Activated CD8-positive, alpha-beta memory T cell treated with anti-CD3 and anti-CD28 coated beads, Interleukin-2, amount 10 ng/mL, durations not matched to agents 7 days and 5 days (primary cell): ENCODE measurements around the gene FRAS1. TPM values are rescaled to one million over a fixed set of nuclear protein-coding genes. Genes with fewer than 3 reads are reported as not detected.
A peak's percentile ranks its signal among the peaks of the same experiment; 100 is the strongest.
"Not testable (repeated sequence)": the region's sequence is repeated elsewhere in the genome, so short reads cannot be mapped to it uniquely, and the experiment has no call there.

Experiments used
- ATAC-seq: fragments of 150-1000 bp; cut with Tn5 transposase; one replicate; pipeline ENCODE4 v1.10.0; 2021; ENCODE audit warnings: moderate library complexity
- CTCF ChIA-PET: fragments of 350-600 bp; sonication (Branson Sonifier 250); formaldehyde crosslinking; loops from one replicate; lab custom pipeline; 2021; ENCODE audit warnings: antibody characterized with exemption; lab: Charles Lee
- DNase-seq: peaks from one replicate; pipeline ENCODE4 v3.0.0-alpha.2; 2020
- H3K27ac Mint-ChIP-seq: one replicate; pipeline ENCODE4 v1.8.0; 2021; ENCODE audit warnings: mild to moderate bottlenecking, mixed read lengths
- H3K27me3 Mint-ChIP-seq: one replicate; pipeline ENCODE4 v1.8.0; 2021; ENCODE audit warnings: mixed read lengths
- H3K36me3 Mint-ChIP-seq: one replicate; pipeline ENCODE4 v1.8.0; 2021; ENCODE audit warnings: mild to moderate bottlenecking, mixed read lengths
- H3K4me1 Mint-ChIP-seq: one replicate; pipeline ENCODE4 v1.8.0; 2021; ENCODE audit warnings: mixed read lengths
- H3K4me3 Mint-ChIP-seq: one replicate; pipeline ENCODE4 v1.8.0; 2021; ENCODE audit warnings: mild to moderate bottlenecking, moderate library complexity, mixed read lengths
- H3K9me3 Mint-ChIP-seq: one replicate; pipeline ENCODE4 v1.8.0; 2022; ENCODE audit warnings: low read depth, mixed read lengths
- total RNA-seq, 2 experiments: library from RNA; stranded (reverse); gene quantifications; one replicate each; pipeline ENCODE4 v1.2.3, GENCODE V29; 2021

The FRAS1 gene
- total RNA-seq, 2 experiments from 2014 or later = 0.05 TPM; not detected in 1

DNA sequence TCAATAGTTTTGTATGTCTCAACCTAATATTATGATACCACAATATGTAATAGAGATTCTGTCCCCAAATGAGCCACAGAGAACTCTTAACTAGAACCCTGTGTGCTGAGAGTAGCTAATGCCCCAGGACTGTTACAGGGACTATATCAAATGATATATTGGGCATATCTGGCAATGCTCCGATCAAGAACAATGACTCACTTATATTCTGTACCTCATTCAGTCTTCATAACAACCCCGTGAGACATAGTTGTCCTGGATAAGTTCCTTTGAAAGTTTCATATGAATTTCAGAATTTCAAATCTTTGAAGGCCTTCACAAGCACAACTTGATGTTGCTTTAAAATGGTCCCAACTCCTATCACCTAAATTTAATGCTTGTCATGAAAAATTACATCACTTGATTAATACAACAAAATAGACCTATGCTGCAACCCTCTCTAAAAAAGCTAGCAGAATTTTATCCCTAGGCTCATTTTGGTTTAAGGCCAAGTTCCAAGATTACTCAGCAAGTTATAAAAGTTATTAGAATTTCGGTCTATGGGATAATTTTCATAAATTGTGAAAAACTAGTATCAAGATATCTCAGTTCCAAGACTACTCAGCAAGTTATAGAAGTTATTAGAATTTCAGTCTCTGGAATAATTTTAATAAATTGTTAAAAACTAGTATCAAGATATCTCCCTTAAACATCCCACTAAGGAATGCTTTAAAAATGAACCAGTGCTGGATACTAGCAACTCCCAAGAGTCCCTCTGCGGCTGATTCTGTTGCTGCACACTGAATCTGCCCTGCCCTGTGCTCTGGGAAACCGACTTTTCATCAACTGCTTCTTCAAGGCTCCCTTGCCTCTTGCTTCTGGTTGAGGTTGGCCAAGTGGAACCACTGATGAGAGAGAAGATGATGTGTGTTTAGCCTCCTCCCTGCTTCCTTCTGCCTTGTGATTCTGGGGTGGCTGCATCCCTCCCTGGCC is 488.4 kb downstream of the FRAS1 start:
- H3K9me3 Mint-ChIP-seq = no peaks in the 10 kb centered on the region
- CTCF ChIA-PET = no interaction called here
- H3K27ac Mint-ChIP-seq = no peak overlapping the region
- H3K36me3 Mint-ChIP-seq = no peaks in the 10 kb centered on the region
- H3K4me3 Mint-ChIP-seq = no peak overlapping the region
- peaks cover 43% of the 10 kb centered on the region for H3K27me3 Mint-ChIP-seq
- H3K4me1 Mint-ChIP-seq = no peaks in the 10 kb centered on the region
- DNase-seq (no peak), ATAC-seq (no peak)

DNA sequence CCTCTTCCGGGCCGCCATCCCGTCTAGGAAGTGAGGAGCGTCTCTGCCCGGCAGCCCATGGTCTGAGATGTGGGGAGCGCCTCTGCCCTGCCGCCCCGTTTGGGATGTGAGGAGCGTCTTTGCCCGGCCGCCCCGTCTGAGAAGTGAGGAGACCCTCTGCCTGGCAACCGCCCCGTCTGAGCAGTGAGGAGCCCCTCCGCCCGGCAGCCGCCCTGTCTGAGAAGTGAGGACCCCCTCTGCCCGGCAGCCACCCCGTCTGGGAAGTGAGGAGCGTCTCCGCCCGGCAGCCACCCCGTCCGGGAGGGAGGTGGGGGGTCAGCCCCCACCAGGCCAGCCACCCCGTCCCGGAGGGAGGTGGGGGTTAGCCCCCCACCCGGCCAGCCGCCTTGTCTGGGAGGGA is 490.8 kb downstream of the FRAS1 start:
- H3K9me3 Mint-ChIP-seq = not testable (repeated sequence)

GRCh38 chr4:78548889-78549288 is 491.8 kb downstream of the FRAS1 start:
- H3K4me3 Mint-ChIP-seq, CTCF ChIA-PET, H3K36me3 Mint-ChIP-seq, H3K27ac Mint-ChIP-seq, ATAC-seq, H3K9me3 Mint-ChIP-seq, DNase-seq: not testable (repeated sequence)
- Mint-ChIP-seq H3K27me3 (peaks cover 52% of the 10 kb centered on the region), H3K4me1 (peaks cover 11% of the 10 kb centered on the region)

More for the DNA sequence above, 490.8 kb downstream of the FRAS1 start:
- ATAC-seq, H3K36me3 Mint-ChIP-seq, H3K27ac Mint-ChIP-seq, CTCF ChIA-PET, H3K4me3 Mint-ChIP-seq, DNase-seq: not testable (repeated sequence)
- Mint-ChIP-seq H3K27me3 (peaks cover 52% of the 10 kb centered on the region), H3K4me1 (peaks cover 11% of the 10 kb centered on the region)

DNA sequence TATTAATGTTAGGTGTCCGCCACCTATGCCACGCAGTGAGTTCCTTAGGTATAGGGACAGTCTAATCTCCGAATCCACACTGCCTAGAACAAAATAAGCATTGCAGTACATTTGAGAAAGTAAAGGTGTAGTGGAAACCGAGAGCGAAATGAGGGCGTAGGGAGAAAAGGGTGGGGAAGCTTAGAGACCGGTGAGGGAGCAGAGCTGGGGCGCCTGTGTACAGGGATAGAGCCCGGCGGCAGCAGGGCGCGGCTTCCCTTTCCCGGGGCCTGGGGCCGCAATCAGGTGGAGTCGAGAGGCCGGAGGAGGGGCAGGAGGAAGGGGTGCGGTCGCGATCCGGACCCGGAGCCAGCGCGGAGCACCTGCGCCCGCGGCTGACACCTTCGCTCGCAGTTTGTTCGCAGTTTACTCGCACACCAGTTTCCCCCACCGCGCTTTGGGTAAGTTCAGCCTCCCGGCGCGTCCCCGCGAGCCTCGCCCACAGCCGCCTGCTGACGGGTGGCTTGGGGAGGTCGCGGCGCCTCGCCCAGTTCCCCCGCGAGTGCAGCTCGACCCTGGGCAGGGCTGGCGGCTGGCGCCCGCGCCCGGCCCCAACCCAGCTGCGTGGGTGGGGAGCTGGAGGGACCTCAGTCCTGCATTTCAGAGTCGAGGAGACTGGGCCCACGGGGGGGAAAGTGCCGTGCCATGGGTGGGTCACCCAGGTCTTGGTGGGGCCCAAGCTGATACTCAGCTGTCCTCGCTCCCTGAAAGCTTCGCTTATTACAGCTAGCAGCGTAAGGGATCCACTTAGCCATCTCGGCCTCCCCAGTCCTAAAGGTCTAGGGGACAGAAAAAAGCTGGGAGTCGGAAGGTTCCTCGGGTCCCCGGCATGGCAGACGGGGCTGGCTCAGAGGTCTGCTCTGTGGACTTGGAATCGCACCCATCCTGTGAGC is 494.6 kb downstream of the FRAS1 start, which contains the start of gene ANXA3:
Gene ANXA3, plus strand, starts transcription at position 351 of the 932 bp plus-strand sequence. CDS start 2,704 bp downstream, outside the sequence.
- CTCF ChIA-PET = no interaction called here

GRCh38 chr4:78552389-78553042 is 495.4 kb downstream of the FRAS1 start:
- ATAC-seq = no peak
- Mint-ChIP-seq H3K36me3 (no peaks in the 10 kb centered on the region), H3K4me1 (peaks cover 11% of the 10 kb centered on the region), H3K4me3 (no peak overlapping the region), H3K9me3 (no peaks in the 10 kb centered on the region), H3K27ac (no peak overlapping the region), H3K27me3 (peaks cover 59% of the 10 kb centered on the region)
- no peak for DNase-seq
- CTCF ChIA-PET = no interaction called here

More for the DNA sequence above, 494.6 kb downstream of the FRAS1 start, which contains the start of gene ANXA3:
- H3K4me1 Mint-ChIP-seq = peaks cover 11% of the 10 kb centered on the region
- H3K9me3 Mint-ChIP-seq = no peaks in the 10 kb centered on the region
- ATAC-seq (peak; percentile 45), DNase-seq (no peak)
- H3K27me3 Mint-ChIP-seq = peaks cover 55% of the 10 kb centered on the region
- H3K36me3 Mint-ChIP-seq = no peaks in the 10 kb centered on the region
- no peak within 1 kb of the TSS for H3K27ac Mint-ChIP-seq
- H3K4me3 Mint-ChIP-seq = peak within 1 kb of the TSS; percentile 40

- Mint-ChIP-seq H3K4me1 (peaks cover 11% of the 10 kb centered on the region), H3K4me3 (no peak overlapping the region), H3K36me3 (no peaks in the 10 kb centered on the region), H3K27ac (no peak overlapping the region), H3K27me3 (peaks cover 62% of the 10 kb centered on the region), H3K9me3 (no peaks in the 10 kb centered on the region)
- CTCF ChIA-PET = no interaction called here
- DNase-seq (no peak), ATAC-seq (no peak)
Observed at GRCh38 chr4:78553043-78553396, 495.9 kb downstream of the FRAS1 start.

DNA sequence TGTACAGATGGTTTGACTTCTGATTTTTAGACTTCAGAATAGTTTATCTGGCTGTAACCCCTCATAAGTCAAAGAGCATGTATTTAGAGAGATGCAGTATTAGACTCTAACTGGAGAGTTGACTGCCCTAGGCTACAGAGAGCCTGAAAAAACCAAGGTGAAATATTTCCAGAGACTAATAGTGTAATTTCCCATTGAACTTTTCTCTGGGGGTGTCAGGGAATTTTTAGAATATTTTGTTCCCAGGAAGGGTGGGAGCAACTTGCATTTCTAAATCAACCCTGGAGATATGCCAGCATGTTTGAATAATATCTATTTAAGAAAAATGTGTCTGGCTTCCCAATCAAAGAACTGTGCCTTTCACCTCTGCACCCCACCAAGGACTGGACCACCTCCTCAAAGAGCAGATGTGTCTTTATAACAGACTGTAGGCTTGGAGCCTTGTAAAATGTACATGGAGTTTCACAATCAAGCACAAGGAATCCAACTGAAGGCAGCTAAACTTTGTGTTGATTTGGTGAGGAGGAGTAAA is 496.5 kb downstream of the FRAS1 start:
- Mint-ChIP-seq H3K27ac (no peak overlapping the region), H3K27me3 (peaks cover 65% of the 10 kb centered on the region), H3K4me1 (peaks cover 11% of the 10 kb centered on the region), H3K9me3 (no peaks in the 10 kb centered on the region), H3K36me3 (no peaks in the 10 kb centered on the region), H3K4me3 (no peak overlapping the region)
- ATAC-seq = no peak
- no peak for DNase-seq
- CTCF ChIA-PET = no interaction called here

GRCh38 chr4:78556665-78557064 is 499.5 kb downstream of the FRAS1 start:
- Mint-ChIP-seq H3K27ac (no peak overlapping the region), H3K9me3 (no peaks in the 10 kb centered on the region), H3K27me3 (peaks cover 55% of the 10 kb centered on the region), H3K4me3 (no peak overlapping the region), H3K4me1 (peaks cover 7% of the 10 kb centered on the region), H3K36me3 (no peaks in the 10 kb centered on the region)
- ATAC-seq = no peak
- no peak for DNase-seq
- CTCF ChIA-PET = no interaction called here

DNA sequence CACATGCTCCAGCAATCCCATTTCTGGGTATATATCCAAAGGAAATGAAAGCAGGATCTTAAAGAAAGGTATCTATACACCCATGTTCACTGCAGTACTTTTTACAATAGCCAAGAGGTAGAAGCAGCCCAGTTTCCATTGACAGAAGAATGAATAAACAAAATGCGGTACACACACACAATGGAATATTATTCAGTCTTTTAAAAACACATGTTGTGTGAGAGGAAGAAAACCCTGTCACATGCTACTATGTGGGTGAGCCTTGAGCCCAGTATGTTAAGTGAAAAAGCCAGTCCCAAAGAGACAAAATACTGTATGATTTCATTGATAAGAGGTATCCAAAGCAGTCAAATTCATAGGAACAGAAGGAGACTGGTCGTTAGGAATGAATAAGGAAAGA is 500.7 kb downstream of the FRAS1 start:
- no peaks in the 10 kb centered on the region for H3K36me3 Mint-ChIP-seq
- H3K9me3 Mint-ChIP-seq = no peaks in the 10 kb centered on the region
- no peaks in the 10 kb centered on the region for H3K4me1 Mint-ChIP-seq
- H3K27me3 Mint-ChIP-seq = peaks cover 56% of the 10 kb centered on the region
- no peak overlapping the region for H3K4me3 Mint-ChIP-seq
- CTCF ChIA-PET = no interaction called here
- no peak for ATAC-seq
- H3K27ac Mint-ChIP-seq = no peak overlapping the region
- no peak for DNase-seq

DNA sequence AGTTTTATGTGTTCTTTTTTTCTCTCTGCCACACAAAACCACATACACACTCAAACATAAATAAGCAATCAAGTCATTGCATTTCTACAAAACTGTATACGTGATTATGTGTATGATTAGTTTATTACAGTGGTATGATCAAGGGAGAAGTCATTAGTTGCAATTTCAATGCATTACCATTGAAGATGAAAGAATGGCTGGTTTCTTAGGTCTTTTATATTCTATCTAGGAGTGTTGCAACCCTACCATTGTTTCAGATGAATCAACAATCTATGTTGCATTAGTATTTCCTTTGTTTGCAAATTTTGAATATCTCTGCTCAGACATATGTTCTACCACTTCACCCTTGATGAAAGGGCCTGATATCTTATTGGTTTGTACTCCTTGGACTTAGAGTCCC is 501.3 kb downstream of the FRAS1 start:
- Mint-ChIP-seq H3K36me3 (no peaks in the 10 kb centered on the region), H3K4me3 (no peak overlapping the region), H3K9me3 (no peaks in the 10 kb centered on the region), H3K27ac (no peak overlapping the region), H3K4me1 (no peaks in the 10 kb centered on the region), H3K27me3 (peaks cover 54% of the 10 kb centered on the region)
- DNase-seq = no peak
- ATAC-seq = no peak
- CTCF ChIA-PET = no interaction called here

DNA sequence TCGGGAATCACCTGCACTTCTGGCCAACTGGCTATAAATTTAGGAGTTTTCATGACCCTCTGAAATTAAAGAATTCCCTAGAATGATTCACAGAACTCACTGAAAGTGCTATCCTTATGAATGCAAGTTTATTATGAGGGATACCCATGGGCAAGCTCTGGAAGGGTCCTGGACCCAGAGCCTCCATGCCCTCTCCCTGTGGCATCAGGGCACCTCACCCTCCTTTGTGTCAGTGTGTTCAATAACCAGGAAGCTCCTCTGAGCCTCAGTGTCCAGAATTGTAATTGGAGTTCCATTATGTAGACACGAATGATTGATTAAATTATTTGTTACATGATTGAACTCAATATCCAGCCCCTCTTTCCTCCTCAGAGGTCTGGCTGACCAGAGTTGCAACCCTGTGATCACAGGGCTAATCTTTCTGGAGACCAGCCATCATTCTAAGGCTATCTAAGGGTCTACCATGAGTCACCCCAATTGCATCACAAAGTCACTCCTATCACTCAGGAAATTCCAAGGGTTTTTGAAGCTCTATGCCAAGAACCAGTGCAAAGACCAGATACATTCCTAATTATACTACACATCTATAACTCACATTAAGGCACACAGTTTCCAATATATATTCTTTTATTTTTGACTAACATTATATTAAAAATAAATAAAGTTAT is 503.3 kb downstream of the FRAS1 start:
- Mint-ChIP-seq H3K9me3 (no peaks in the 10 kb centered on the region), H3K27ac (no peak overlapping the region), H3K36me3 (no peaks in the 10 kb centered on the region), H3K27me3 (peaks cover 40% of the 10 kb centered on the region), H3K4me3 (no peak overlapping the region), H3K4me1 (no peaks in the 10 kb centered on the region)
- no peak for ATAC-seq
- no peak for DNase-seq
- CTCF ChIA-PET = no interaction called here

DNA sequence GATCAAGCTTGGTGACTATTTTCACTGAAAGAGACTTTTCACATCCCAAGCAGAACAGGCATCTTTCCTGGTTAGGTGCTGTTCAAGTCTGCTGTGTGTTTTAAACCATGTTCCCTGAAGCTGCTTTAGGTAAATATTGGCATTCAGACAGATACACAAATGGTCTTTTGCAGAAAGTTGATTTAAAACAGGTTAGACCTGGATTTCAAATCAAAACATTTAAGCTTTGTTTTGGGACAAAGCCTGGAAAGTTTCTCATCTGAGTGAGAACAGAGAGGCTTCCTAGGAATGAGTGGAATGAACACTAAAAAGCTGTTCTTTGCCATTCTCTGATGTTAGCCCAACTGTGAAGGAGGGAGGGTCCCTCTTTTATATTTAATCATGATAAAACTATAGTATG is 504.6 kb downstream of the FRAS1 start:
- Mint-ChIP-seq H3K9me3 (no peaks in the 10 kb centered on the region), H3K27me3 (peaks cover 39% of the 10 kb centered on the region), H3K27ac (no peak overlapping the region), H3K4me1 (no peaks in the 10 kb centered on the region), H3K4me3 (no peak overlapping the region), H3K36me3 (no peaks in the 10 kb centered on the region)
- ATAC-seq = no peak
- CTCF ChIA-PET = no interaction called here
- no peak for DNase-seq
